ENCODE data around the gene KIDINS220. TPM values are rescaled to one million over a fixed set of nuclear protein-coding genes. Genes with fewer than 3 reads are reported as not detected.

Gene KIDINS220
- total RNA-seq, 1 donor from 2014 or later, result 96.7 TPM

DNA sequence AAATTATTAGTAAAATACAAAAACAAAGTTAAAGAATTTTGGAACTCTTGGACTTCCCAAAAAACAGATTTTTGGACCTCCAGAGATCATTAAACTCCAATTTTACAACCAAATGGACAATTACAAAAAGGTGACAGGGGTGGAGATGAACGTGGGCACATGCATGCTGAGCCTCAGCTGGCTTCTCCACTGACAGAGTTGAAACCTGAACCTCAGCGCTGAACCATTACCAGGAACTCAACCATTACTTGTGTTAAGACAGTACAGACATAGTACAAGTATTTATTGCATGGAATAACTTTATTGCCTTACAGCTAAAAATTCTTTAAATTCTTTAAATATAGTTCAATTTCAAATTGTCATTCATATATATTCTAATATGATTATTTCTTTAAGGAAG lies 33.0 kb upstream of the KIDINS220 start:
- no peaks in the 10 kb centered on the region for H3K27me3 Mint-ChIP-seq
- H3K4me1 Mint-ChIP-seq (ENCODE audit: low read depth), result no peaks in the 10 kb centered on the region
- peaks cover 1% of the 10 kb centered on the region for H3K36me3 Mint-ChIP-seq (ENCODE audit: insufficient read depth)
- TF ChIP-seq, protein P1, sequence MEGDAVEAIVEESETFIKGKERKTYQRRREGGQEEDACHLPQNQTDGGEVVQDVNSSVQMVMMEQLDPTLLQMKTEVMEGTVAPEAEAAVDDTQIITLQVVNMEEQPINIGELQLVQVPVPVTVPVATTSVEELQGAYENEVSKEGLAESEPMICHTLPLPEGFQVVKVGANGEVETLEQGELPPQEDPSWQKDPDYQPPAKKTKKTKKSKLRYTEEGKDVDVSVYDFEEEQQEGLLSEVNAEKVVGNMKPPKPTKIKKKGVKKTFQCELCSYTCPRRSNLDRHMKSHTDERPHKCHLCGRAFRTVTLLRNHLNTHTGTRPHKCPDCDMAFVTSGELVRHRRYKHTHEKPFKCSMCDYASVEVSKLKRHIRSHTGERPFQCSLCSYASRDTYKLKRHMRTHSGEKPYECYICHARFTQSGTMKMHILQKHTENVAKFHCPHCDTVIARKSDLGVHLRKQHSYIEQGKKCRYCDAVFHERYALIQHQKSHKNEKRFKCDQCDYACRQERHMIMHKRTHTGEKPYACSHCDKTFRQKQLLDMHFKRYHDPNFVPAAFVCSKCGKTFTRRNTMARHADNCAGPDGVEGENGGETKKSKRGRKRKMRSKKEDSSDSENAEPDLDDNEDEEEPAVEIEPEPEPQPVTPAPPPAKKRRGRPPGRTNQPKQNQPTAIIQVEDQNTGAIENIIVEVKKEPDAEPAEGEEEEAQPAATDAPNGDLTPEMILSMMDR (IDR thresholded peaks at IDR 0.05; ENCODE audit: unreplicated experiment), result no peak
- no peak overlapping the region for H3K4me3 Mint-ChIP-seq (ENCODE audit: low read depth)
- no peak overlapping the region for H3K27ac Mint-ChIP-seq
- no peak for DNase-seq (ENCODE audit: low spot score, unreplicated experiment)
- no peaks in the 10 kb centered on the region for H3K9me3 Mint-ChIP-seq (ENCODE audit: low read depth)

DNA sequence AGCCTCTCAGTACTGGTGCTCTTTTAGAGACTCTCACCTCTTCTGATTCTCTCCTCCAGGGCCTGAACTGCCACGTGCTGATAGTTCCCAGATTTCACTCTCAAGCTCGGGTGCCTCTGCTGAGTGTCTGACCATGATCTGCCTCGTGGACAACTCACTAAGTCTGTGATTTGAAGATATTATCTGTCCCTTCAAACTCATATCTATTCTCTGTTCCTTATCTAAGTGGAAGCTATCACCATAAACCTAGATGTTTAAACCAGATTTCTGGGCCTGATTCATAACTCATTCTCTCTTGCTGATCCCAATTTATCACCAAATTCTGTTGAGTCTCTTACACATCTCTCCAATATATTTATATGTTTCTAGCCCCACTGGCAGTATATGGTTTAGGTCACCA lies 29.9 kb upstream of the KIDINS220 start:
- Mint-ChIP-seq H3K9me3 (ENCODE audit: low read depth) (no peaks in the 10 kb centered on the region), H3K4me1 (ENCODE audit: low read depth) (no peaks in the 10 kb centered on the region), H3K4me3 (ENCODE audit: low read depth) (no peak overlapping the region), H3K27ac (no peak overlapping the region), H3K36me3 (ENCODE audit: insufficient read depth) (peaks cover 5% of the 10 kb centered on the region), H3K27me3 (no peaks in the 10 kb centered on the region)
- DNase-seq (ENCODE audit: low spot score, unreplicated experiment), result no peak
- TF ChIP-seq, protein P1 (IDR thresholded peaks at IDR 0.05; ENCODE audit: unreplicated experiment), result no peak

- DNase-seq (ENCODE audit: low spot score, unreplicated experiment), result no peak
- Mint-ChIP-seq H3K9me3 (ENCODE audit: low read depth) (no peaks in the 10 kb centered on the region), H3K36me3 (ENCODE audit: insufficient read depth) (peaks cover 8% of the 10 kb centered on the region), H3K4me3 (ENCODE audit: low read depth) (no peak overlapping the region), H3K4me1 (ENCODE audit: low read depth) (no peaks in the 10 kb centered on the region), H3K27ac (no peak overlapping the region), H3K27me3 (no peaks in the 10 kb centered on the region)
- TF ChIP-seq, protein P1 (IDR thresholded peaks at IDR 0.05; ENCODE audit: unreplicated experiment), result no peak
These were observed 26.0 kb upstream of the KIDINS220 start for GRCh38 chr2:8863331-8863953.

DNA sequence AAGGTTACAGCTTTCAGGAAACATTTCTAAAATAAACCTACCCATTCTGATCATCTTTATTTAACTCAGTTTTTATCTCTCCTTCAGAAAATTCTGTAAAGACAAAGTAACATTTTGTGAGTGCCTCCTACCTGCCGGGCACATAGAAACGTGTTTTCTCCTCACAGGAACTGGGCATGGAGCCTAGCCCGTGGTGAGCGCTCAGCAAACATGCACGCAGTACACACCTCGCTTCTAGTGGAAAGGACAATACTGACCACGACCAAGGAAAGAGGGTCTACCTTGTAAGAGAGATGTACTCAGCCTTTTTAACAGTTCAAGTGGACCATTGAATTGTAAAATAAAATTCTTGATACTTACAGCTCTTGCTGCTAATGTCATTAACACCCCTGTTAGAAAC lies 24.8 kb upstream of the KIDINS220 start:
- H3K27ac Mint-ChIP-seq, result no peak overlapping the region
- no peaks in the 10 kb centered on the region for H3K27me3 Mint-ChIP-seq
- H3K4me1 Mint-ChIP-seq (ENCODE audit: low read depth), result no peaks in the 10 kb centered on the region
- peaks cover 15% of the 10 kb centered on the region for H3K36me3 Mint-ChIP-seq (ENCODE audit: insufficient read depth)
- H3K4me3 Mint-ChIP-seq (ENCODE audit: low read depth), result no peak overlapping the region
- no peak for DNase-seq (ENCODE audit: low spot score, unreplicated experiment)
- TF ChIP-seq, protein P1 (IDR thresholded peaks at IDR 0.05; ENCODE audit: unreplicated experiment), result no peak
- H3K9me3 Mint-ChIP-seq (ENCODE audit: low read depth), result no peaks in the 10 kb centered on the region

- Mint-ChIP-seq H3K27ac (no peak overlapping the region), H3K27me3 (no peaks in the 10 kb centered on the region), H3K36me3 (ENCODE audit: insufficient read depth) (peaks cover 14% of the 10 kb centered on the region), H3K4me1 (ENCODE audit: low read depth) (no peaks in the 10 kb centered on the region), H3K9me3 (ENCODE audit: low read depth) (no peaks in the 10 kb centered on the region), H3K4me3 (ENCODE audit: low read depth) (no peak overlapping the region)
- no peak for DNase-seq (ENCODE audit: low spot score, unreplicated experiment)
- TF ChIP-seq, protein P1 (IDR thresholded peaks at IDR 0.05; ENCODE audit: unreplicated experiment), result no peak
These were observed 24.4 kb upstream of the KIDINS220 start for GRCh38 chr2:8861797-8862196.
